ENCODE results near the gene THSD4. TPM values are rescaled to one million over a fixed set of nuclear protein-coding genes. Genes with fewer than 3 reads are reported as not detected.

Gene THSD4
- total and polyA plus RNA-seq, 7 donors, result 1.4 to 7.8 (median 2.2) TPM

GRCh38 chr15:71567173-71567572, 451.9 kb downstream of the THSD4 start:
- DNase-seq, result no peak
- no peak for TF ChIP-seq POLR2A (IDR thresholded peaks at IDR 0.05)
- TF ChIP-seq POLR2AphosphoS5 (IDR thresholded peaks at IDR 0.05), result no peak
- no peak for TF ChIP-seq CTCF (IDR thresholded peaks at IDR 0.05)
- TF ChIP-seq EP300 (IDR thresholded peaks at IDR 0.05), result no peak
- intact Hi-C loops (cut with DNase I), result no loop called here
- H3K27me3 ChIP-seq, result no peaks in the 10 kb centered on the region
- H3K36me3 ChIP-seq, result no peaks in the 10 kb centered on the region
- no peaks in the 10 kb centered on the region for H3K4me1 ChIP-seq
- H3K27ac ChIP-seq, result no peak overlapping the region
- H3K4me3 ChIP-seq, result no peak overlapping the region
- 90 to 93% methylated on average over 3 of the region's 3 CpGs for WGBS, 2 donors
- no peaks in the 10 kb centered on the region for H3K9me3 ChIP-seq

GRCh38 chr15:71568227-71568626, 453.0 kb downstream of the THSD4 start:
- intact Hi-C loops (cut with DNase I), result no loop called here
- 83 to 86% methylated on average over 1 of the region's 1 CpG for WGBS, 2 donors
- no peak overlapping the region for H3K27ac ChIP-seq
- no peak for DNase-seq
- H3K27me3 ChIP-seq, result no peaks in the 10 kb centered on the region
- H3K4me1 ChIP-seq, result no peaks in the 10 kb centered on the region
- H3K4me3 ChIP-seq, result no peak overlapping the region
- no peaks in the 10 kb centered on the region for H3K9me3 ChIP-seq
- H3K36me3 ChIP-seq, result no peaks in the 10 kb centered on the region
- TF ChIP-seq POLR2AphosphoS5 (IDR thresholded peaks at IDR 0.05) (no peak), CTCF (IDR thresholded peaks at IDR 0.05) (no peak), POLR2A (IDR thresholded peaks at IDR 0.05) (no peak), EP300 (IDR thresholded peaks at IDR 0.05) (no peak)

- no peaks in the 10 kb centered on the region for H3K9me3 ChIP-seq
- no peaks in the 10 kb centered on the region for H3K36me3 ChIP-seq
- intact Hi-C loops (cut with DNase I), result no loop called here
- no peak for TF ChIP-seq CTCF (IDR thresholded peaks at IDR 0.05)
- H3K4me3 ChIP-seq, result no peak overlapping the region
- DNase-seq, result no peak
- no peaks in the 10 kb centered on the region for H3K27me3 ChIP-seq
- WGBS, 2 donors, result 93% methylated on average over 7 of the region's 7 CpGs
- no peaks in the 10 kb centered on the region for H3K4me1 ChIP-seq
- H3K27ac ChIP-seq, result no peak overlapping the region
Observed at GRCh38 chr15:71570736-71571135, 455.5 kb downstream of the THSD4 start.

- intact Hi-C loops (cut with DNase I), result no loop called here
- H3K27ac ChIP-seq, result no peak overlapping the region
- H3K27me3 ChIP-seq, result no peaks in the 10 kb centered on the region
- no peaks in the 10 kb centered on the region for H3K36me3 ChIP-seq
- H3K9me3 ChIP-seq, result no peaks in the 10 kb centered on the region
- whole genome bisulfite sequencing, 2 donors, result 84 to 88% methylated on average over 1 of the region's 1 CpG
- TF ChIP-seq POLR2A (IDR thresholded peaks at IDR 0.05) (no peak), POLR2AphosphoS5 (IDR thresholded peaks at IDR 0.05) (no peak), CTCF (IDR thresholded peaks at IDR 0.05) (no peak), EP300 (IDR thresholded peaks at IDR 0.05) (no peak)
- no peaks in the 10 kb centered on the region for H3K4me1 ChIP-seq
- no peak for DNase-seq
- H3K4me3 ChIP-seq, result no peak overlapping the region
Observed at GRCh38 chr15:71571641-71572040, 456.4 kb downstream of the THSD4 start.

- Histone ChIP-seq H3K27ac (no peak overlapping the region), H3K36me3 (no peaks in the 10 kb centered on the region), H3K27me3 (no peaks in the 10 kb centered on the region), H3K4me1 (no peaks in the 10 kb centered on the region), H3K4me3 (no peak overlapping the region), H3K9me3 (no peaks in the 10 kb centered on the region)
- WGBS, 2 donors, result 79 to 80% methylated on average over 5 of the region's 5 CpGs
- TF ChIP-seq POLR2AphosphoS5 (IDR thresholded peaks at IDR 0.05), result no peak
- TF ChIP-seq EP300 (IDR thresholded peaks at IDR 0.05), result no peak
- no peak for TF ChIP-seq POLR2A (IDR thresholded peaks at IDR 0.05)
- TF ChIP-seq CTCF (IDR thresholded peaks at IDR 0.05), result no peak
- intact Hi-C loops (cut with DNase I), result no loop called here
- no peak for DNase-seq
Observed at GRCh38 chr15:71572452-71573053, 457.3 kb downstream of the THSD4 start.

Measured in sigmoid colon (tissue), 7 donors.